H7 (cell line): ENCODE results near the gene RRAGC. TPM values are rescaled to one million over a fixed set of nuclear protein-coding genes. Genes with fewer than 3 reads are reported as not detected.

Source experiments
- DNase-seq: peaks from one replicate; pipeline ENCODE4 v3.0.0; 2012
- H3K27me3 ChIP-seq: 2 replicates; pipeline ENCODE4 v1.6.0; 2011; ENCODE audit warnings: mild to moderate bottlenecking, low read length; ENCODE audit not compliant: control insufficient read depth, insufficient read depth
- H3K36me3 ChIP-seq: replicated peaks from 2 replicates; pipeline ENCODE4 v1.5.1; 2011; ENCODE audit warnings: low read length; ENCODE audit not compliant: control insufficient read depth, insufficient read depth
- H3K4me3 ChIP-seq: 2 replicates; pipeline ENCODE4 v1.5.1; 2011; ENCODE audit warnings: low read depth, mild to moderate bottlenecking, control low read depth, low read length, moderate library complexity; ENCODE audit not compliant: insufficient read depth
- total RNA-seq: library from RNA; depleted of rRNA; stranded (reverse); fragments of >200 nt; shearing (Covaris generic); gene quantifications from 2 replicates; pipeline ENCODE4 v1.2.3, GENCODE V29; 2014; rRNA removed

The RRAGC gene
- total RNA-seq, 1 experiment from 2014 or later: 12.3 TPM

GRCh38 chr1:38791164-38791515 lies 68.4 kb downstream of the RRAGC start:
- Histone ChIP-seq H3K36me3 (no peaks in the 10 kb centered on the region), H3K4me3 (no peak overlapping the region), H3K27me3 (no peaks in the 10 kb centered on the region)
- DNase-seq: no peak

GRCh38 chr1:38790422-38791163 lies 69.0 kb downstream of the RRAGC start:
- no peak for DNase-seq
- H3K4me3 ChIP-seq: no peak overlapping the region
- no peaks in the 10 kb centered on the region for H3K27me3 ChIP-seq
- no peaks in the 10 kb centered on the region for H3K36me3 ChIP-seq

DNA sequence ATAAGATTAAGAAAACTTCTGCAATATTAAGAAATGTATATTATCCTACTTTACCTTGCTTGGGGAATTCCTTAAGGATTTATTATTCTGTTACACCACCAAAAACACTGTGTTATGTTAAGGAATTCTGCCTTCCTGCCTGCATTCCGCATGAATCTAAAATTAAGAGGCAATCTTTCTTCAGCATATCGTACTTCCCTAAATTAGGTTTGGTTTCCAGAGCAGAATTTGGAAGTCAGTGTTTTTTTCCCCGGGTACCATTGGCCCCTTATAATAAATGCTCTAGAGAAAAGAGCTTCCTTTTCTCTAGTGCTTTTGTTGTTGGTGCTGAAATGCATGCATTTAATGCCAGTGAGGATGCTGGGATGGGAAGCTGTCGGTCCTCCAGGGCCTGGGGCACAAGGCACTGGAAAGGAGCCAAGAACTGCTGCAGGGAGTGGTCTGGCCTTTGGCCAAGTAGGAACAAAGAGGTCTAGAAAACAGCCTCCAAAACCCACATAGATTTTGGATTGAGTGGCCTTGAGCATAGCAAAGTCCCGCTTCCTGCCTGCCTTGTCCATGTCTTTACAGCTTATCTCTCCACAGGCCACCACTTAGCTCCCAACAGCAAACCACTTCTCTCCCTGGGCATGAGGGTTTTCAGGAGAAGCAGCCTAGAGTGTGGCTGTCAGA lies 69.9 kb downstream of the RRAGC start:
- H3K27me3 ChIP-seq: no peaks in the 10 kb centered on the region
- H3K4me3 ChIP-seq: no peak overlapping the region
- H3K36me3 ChIP-seq: no peaks in the 10 kb centered on the region
- DNase-seq: no peak

GRCh38 chr1:38788341-38789336 lies 70.9 kb downstream of the RRAGC start:
- no peak overlapping the region for H3K4me3 ChIP-seq
- H3K36me3 ChIP-seq: no peaks in the 10 kb centered on the region
- H3K27me3 ChIP-seq: no peaks in the 10 kb centered on the region
- peak; percentile 46 for DNase-seq

Other genes with a start within 250 kb of the RRAGC start
- gene MYCBP, start 13.6 kb upstream of the RRAGC start, total RNA-seq: 43.1 and 55.5 TPM in 2 replicates
- not detected in 2 replicates for gene GJA9, start 21.8 kb upstream of the RRAGC start, total RNA-seq
- 0.03 and 1.2 TPM in 2 replicates for gene RHBDL2, start 82.1 kb upstream of the RRAGC start, total RNA-seq
- 268 and 318 TPM in 2 replicates for gene AKIRIN1, start 131.5 kb upstream of the RRAGC start, total RNA-seq
- 677 and 731 TPM in 2 replicates for gene NDUFS5, start 166.6 kb upstream of the RRAGC start, total RNA-seq